Stimulated activated CD4-positive, alpha-beta T cell treated with anti-CD3 and anti-CD28 coated beads, Interleukin-15, amount 100 ng/mL, for 1 hour (primary cell): Measurements from ENCODE around the gene NRBF2.
A peak's percentile ranks its signal among the peaks of the same experiment; 100 is the strongest.
"Not testable (repeated sequence)": the region's sequence is repeated elsewhere in the genome, so short reads cannot be mapped to it uniquely, and the experiment has no call there.

Experiments
- DNase-seq, 2 donors: peaks; one replicate each; pipeline ENCODE4 v3.0.0-alpha.2; 2020; ENCODE audit warnings: low read depth in 1 of 2, low spot score in 1 of 2

Gene NRBF2

GRCh38 chr10:63133056-63133820 lies at the start of gene NRBF2:
Gene NRBF2, plus strand, starts transcription at chr10:63133328. Its CDS starts 143 bp downstream, at chr10:63133471.
- peak; percentile 94 to 96 for DNase-seq

- DNase-seq, result not testable (repeated sequence)
Observed at GRCh38 chr10:63083406-63083805, 49.7 kb upstream of the NRBF2 start.

- DNase-seq, result no peak
Observed at GRCh38 chr10:63083904-63084689, 49.0 kb upstream of the NRBF2 start.

GRCh38 chr10:63084690-63085382 lies 48.3 kb upstream of the NRBF2 start:
- DNase-seq, result no peak

- DNase-seq, result no peak
Observed at GRCh38 chr10:63093227-63093626, 39.9 kb upstream of the NRBF2 start.

- DNase-seq, result no peak
Observed at GRCh38 chr10:63094405-63094804, 38.7 kb upstream of the NRBF2 start.

- no peak for DNase-seq
Observed at GRCh38 chr10:63094881-63095280, 38.2 kb upstream of the NRBF2 start.

- DNase-seq, result no peak
Observed at GRCh38 chr10:63099734-63100133, 33.4 kb upstream of the NRBF2 start.

- DNase-seq, result not testable (repeated sequence)
Observed at GRCh38 chr10:63101091-63101490, 32.0 kb upstream of the NRBF2 start.

GRCh38 chr10:63102279-63102883 lies 30.7 kb upstream of the NRBF2 start:
- DNase-seq, result not testable (repeated sequence)

GRCh38 chr10:63103178-63103577 lies 29.9 kb upstream of the NRBF2 start:
- not testable (repeated sequence) for DNase-seq

- DNase-seq, result peak in 1 of 2 donors; percentile 9
Observed at GRCh38 chr10:63103971-63104409, 29.1 kb upstream of the NRBF2 start.

GRCh38 chr10:63105225-63106110 lies 27.7 kb upstream of the NRBF2 start:
- no peak for DNase-seq

- DNase-seq, result no peak
Observed at GRCh38 chr10:63106111-63106755, 26.9 kb upstream of the NRBF2 start.

GRCh38 chr10:63107943-63108437 lies 25.1 kb upstream of the NRBF2 start:
- DNase-seq, result no peak

- no peak for DNase-seq
Observed at GRCh38 chr10:63110940-63111339, 22.2 kb upstream of the NRBF2 start.

GRCh38 chr10:63114031-63114814 lies 18.9 kb upstream of the NRBF2 start:
- DNase-seq, result no peak

- no peak for DNase-seq
Observed at GRCh38 chr10:63115732-63116383, 17.3 kb upstream of the NRBF2 start.
